ENCODE results near the gene TMEM158.
A peak's percentile ranks its signal among the peaks of the same experiment; 100 is the strongest.

TMEM158 gene

DNA sequence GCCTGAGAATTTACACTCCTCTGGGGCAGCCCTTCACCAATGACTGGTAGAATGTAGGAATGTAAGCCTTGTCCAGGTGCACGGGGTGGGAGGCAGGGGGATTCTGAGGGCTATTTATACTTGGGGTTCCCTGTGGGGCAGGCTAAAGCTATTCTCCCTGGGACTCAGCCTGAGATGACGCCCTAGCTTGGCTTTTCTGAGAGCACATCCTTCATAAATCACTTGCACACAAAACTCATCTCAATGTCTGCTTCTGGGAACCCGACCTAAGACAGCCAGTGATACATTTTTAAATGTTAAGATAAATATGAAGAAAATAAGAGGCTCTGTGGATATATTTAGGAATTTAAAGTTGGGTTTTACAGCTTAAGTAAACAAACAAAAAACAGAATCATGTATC is 16.6 kb downstream of the TMEM158 start:
- no peak for DNase-seq (ENCODE audit: low read depth in 1 of 2, low spot score in 1 of 2)
- in situ Hi-C loops (cut with HindIII; ENCODE audit: low pct_unique_long_range_greater_than_20kb, low sequenced_read_pairs) = no loop called here
- TF ChIP-seq JUND (IDR thresholded peaks at IDR 0.05; ENCODE audit: low read depth) = no peak

DNA sequence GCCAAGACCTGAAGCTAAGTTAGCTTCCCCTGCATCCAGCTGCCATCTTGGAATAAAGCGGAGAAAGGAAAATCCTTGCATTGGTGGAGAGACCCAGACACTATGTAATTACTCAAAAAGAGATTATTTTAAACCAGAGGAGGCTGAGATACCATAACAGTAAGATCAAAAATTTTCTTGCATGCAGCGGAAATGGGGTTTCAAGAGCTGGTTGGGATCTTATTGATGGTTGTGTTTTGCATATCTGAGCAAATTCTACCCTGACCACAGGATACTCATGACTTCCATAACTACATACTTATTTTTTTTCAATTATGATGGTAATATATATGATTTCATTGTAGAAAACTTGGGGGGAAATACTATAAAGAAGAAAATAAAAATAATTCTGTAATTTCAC is 17.5 kb downstream of the TMEM158 start:
- TF ChIP-seq JUND (IDR thresholded peaks at IDR 0.05; ENCODE audit: low read depth) = no peak
- in situ Hi-C loops (cut with HindIII; ENCODE audit: low pct_unique_long_range_greater_than_20kb, low sequenced_read_pairs) = no loop called here
- DNase-seq (ENCODE audit: low read depth in 1 of 2, low spot score in 1 of 2) = no peak

DNA sequence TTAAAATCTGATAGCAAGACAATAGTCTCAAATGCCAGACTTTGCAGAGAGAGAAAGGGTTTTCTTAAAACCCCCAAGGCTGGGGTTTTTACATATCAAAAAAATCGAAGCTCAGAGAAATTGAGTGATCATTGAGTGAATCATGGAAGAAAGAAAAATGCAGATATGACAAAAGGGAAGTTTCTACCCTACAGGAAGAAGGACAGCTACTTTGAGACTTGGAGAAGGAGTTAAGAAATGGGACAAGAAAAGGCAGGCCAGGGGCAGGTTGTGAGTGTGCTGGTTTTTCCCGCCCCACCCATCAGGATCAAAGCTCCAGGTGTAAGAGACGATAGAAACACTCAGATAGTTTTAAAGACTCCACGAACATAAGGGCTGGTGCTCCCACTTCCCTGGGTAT is 18.6 kb downstream of the TMEM158 start:
- no peak for TF ChIP-seq JUND (IDR thresholded peaks at IDR 0.05; ENCODE audit: low read depth)
- in situ Hi-C loops (cut with HindIII; ENCODE audit: low pct_unique_long_range_greater_than_20kb, low sequenced_read_pairs) = no loop called here
- DNase-seq (ENCODE audit: low read depth in 1 of 2, low spot score in 1 of 2) = no peak

DNA sequence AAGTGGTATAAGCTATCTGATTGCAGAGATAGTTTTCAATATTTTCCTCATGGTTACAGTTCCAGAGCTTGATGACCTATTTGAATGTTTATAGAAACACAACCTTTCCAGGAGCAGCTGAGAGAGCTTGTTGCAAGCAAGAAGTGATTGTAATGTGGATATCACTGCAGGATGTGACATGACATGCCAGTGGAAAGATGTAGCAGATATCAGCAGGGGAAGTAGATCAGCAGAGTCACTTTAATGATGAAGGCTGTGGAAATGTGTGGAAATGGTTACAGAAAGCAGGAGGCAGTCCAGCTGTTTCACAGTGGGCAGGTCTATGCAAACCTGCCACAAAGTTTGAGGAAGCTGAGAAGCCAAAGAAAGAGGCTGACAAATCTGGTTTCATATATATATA is 21.0 kb downstream of the TMEM158 start:
- in situ Hi-C loops (cut with HindIII; ENCODE audit: low pct_unique_long_range_greater_than_20kb, low sequenced_read_pairs) = no loop called here
- TF ChIP-seq JUND (IDR thresholded peaks at IDR 0.05; ENCODE audit: low read depth) = no peak
- no peak for DNase-seq (ENCODE audit: low read depth in 1 of 2, low spot score in 1 of 2)

DNA sequence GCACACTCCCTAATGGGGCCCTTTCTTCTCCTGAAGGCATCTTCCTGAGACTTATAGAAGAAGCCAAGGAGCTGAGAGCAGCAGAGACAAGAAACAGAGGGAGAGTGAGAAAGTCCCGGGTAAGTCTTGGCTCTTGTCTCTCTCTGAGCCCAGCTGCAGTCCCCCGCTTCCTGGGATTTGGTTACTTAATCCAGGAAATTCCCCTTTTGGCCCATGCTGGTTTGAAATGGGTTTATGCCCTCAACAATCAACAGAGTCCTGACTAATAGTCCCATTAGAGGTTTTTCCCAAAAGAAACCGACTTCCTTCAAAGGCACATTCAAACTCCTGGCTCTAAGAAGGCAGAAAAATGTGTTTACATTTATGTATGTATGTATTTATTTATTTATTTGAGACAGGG is 22.0 kb downstream of the TMEM158 start:
- in situ Hi-C loops (cut with HindIII; ENCODE audit: low pct_unique_long_range_greater_than_20kb, low sequenced_read_pairs) = no loop called here
- DNase-seq (ENCODE audit: low read depth in 1 of 2, low spot score in 1 of 2) = no peak
- TF ChIP-seq JUND (IDR thresholded peaks at IDR 0.05; ENCODE audit: low read depth) = no peak

DNA sequence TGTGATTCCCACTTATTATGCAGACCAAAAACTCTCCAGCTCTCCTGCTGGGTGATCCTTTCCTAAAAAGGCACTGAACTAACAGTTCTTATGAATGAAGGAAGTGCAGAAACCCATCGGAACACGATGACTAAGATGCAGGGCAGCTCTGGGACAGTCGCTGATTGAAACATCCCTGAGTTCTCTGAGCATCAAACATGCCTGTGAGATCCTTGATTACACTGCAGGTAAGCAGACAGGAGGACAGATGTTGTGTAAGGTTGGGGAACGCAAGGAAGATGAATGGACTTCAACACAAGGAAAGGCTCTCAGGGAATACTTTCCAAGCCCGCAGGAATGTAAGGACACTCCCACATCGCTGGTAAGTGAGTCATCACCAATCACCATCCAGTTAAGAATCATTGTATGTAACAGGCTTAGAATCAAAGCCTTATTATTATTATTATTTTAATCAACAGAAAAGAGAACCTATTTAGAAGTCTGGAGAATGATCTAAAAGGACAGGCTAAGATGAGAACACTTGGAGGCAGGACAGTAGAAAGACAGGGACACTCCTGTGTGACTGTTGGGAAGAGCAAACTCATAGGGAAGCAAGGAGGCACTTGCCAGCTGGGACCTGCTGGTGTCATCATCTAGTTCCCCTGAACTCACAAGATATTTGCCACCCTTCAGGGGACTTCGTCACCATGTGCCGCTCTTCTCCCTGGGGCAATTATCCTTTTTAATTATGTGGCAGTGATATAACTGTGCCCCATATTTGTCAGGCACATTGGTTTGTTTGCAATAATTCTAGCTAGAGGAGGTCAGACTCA is 26.0 kb downstream of the TMEM158 start:
- TF ChIP-seq JUND (IDR thresholded peaks at IDR 0.05; ENCODE audit: low read depth) = peak; percentile 59; the same call in 1 of the 2 replicates
- peak in 1 of 2 experiments; percentile 76 for DNase-seq (ENCODE audit: low read depth in 1 of 2, low spot score in 1 of 2)
- in situ Hi-C loops (cut with HindIII; ENCODE audit: low pct_unique_long_range_greater_than_20kb, low sequenced_read_pairs) = no loop called here

DNA sequence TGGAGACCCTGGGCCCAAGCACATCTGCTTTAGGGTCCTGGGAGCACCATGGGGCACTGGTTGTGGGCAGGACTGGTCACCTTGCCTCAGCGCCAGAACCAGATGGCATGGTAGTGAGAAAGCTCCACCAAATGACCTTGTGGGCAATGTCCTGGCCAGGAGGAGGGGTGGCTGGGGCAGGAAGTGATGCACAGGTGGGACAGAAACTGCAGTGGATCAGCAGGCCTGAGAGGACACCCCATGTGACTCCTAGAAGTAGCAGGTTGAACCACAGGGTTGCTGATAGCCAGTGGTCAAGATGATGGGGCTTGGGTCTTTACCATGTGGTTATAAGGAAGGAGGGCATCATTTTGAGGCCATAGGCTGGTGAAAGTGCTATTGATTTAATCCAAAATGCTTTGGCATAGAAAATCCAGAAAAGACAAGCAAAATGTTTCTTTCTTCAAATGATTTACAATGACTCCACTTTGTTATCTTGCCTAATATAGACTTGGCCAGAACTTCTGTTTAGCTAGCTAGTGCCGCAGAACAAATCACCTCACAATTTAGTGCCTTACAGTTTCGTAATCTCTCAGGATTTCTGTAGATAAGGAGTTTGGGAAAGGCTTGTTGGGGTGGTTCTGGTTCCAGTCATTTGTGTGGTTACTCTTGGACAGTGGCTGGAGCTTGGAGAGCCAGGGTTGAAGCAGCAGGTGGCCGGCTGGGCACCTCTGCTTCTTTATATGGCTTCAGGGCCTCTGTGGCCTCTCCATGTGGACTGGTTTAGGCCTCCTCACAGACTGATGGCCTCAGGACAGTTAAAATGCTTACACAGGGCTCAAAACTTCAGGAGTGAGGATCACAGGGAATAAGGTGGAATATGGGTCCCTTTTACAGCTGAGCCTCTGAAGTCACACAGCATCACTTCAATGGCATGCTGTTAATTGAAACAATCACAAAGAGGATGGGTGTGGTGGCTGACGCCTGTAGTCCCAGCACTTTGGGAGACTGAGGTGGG is 27.5 kb downstream of the TMEM158 start:
- in situ Hi-C loops (cut with HindIII; ENCODE audit: low pct_unique_long_range_greater_than_20kb, low sequenced_read_pairs) = no loop called here
- no peak for DNase-seq (ENCODE audit: low read depth in 1 of 2, low spot score in 1 of 2)
- TF ChIP-seq JUND (IDR thresholded peaks at IDR 0.05; ENCODE audit: low read depth) = no peak

DNA sequence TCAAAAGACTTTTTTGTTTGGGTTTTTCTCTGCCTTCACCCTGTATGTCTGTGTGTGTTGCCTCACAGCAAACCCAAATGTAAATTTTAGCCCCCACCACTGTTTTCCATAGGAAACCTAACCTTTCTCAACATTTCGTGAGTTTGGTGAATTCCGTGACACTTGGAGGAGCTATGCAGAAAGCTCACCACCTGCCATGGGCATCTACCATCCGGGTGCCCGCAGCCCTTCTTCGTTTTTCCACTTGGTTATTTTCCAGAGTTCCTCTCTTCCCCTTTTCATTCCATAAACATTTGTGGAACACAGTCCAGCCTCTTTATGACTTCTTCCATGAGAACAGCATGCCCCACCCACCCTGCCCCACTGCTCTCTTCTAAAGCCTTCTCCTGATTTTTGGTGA is 31.3 kb downstream of the TMEM158 start:
- DNase-seq (ENCODE audit: low read depth in 1 of 2, low spot score in 1 of 2) = no peak
- in situ Hi-C loops (cut with HindIII; ENCODE audit: low pct_unique_long_range_greater_than_20kb, low sequenced_read_pairs) = no loop called here
- TF ChIP-seq JUND (IDR thresholded peaks at IDR 0.05; ENCODE audit: low read depth) = no peak

DNA sequence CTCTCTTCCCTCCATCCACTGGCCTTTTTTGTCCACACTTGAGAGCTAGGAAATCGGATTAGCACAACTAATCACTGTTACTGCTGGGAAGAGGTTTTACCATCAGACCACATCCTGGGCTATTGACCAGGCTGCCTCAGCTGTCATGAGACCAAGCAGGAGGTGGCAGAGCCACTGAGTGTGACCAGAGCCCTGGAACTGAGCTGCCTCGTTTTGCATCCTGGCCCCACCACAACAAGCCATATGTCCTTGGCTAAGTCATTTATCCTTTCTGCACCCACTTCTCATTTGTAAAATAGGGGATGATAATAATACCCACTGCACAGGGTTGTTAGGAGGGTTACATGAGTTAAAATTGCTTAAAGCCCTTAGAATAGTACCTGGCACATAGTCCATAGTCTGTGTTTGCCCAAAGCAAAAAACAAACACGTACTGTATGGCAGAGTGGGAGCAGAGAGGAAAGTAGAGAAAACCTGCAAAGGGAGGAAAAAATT is 34.1 kb downstream of the TMEM158 start:
- no peak for TF ChIP-seq JUND (IDR thresholded peaks at IDR 0.05; ENCODE audit: low read depth)
- DNase-seq (ENCODE audit: low read depth in 1 of 2, low spot score in 1 of 2) = no peak
- in situ Hi-C loops (cut with HindIII; ENCODE audit: low pct_unique_long_range_greater_than_20kb, low sequenced_read_pairs) = no loop called here

DNA sequence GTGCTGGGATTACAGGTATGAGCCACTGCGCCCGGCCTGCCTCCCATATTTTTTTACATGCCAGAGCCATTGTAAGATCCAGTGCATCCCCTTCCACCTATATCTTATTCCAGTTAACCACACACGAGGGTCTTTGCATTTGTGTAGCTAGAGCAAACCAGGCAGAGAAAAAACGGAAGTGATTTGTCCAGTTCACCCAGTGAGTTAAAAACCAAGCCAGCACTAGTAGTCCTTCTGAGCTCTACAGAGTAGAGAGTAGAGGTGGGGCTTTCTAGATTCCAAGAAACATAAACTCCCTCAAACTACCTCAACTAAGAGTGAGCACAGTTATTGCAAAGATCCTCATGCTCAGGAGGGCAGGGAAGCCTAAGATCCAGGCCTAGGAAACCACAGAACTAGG is 34.7 kb downstream of the TMEM158 start:
- TF ChIP-seq JUND (IDR thresholded peaks at IDR 0.05; ENCODE audit: low read depth) = no peak
- in situ Hi-C loops (cut with HindIII; ENCODE audit: low pct_unique_long_range_greater_than_20kb, low sequenced_read_pairs) = no loop called here
- no peak for DNase-seq (ENCODE audit: low read depth in 1 of 2, low spot score in 1 of 2)

DNA sequence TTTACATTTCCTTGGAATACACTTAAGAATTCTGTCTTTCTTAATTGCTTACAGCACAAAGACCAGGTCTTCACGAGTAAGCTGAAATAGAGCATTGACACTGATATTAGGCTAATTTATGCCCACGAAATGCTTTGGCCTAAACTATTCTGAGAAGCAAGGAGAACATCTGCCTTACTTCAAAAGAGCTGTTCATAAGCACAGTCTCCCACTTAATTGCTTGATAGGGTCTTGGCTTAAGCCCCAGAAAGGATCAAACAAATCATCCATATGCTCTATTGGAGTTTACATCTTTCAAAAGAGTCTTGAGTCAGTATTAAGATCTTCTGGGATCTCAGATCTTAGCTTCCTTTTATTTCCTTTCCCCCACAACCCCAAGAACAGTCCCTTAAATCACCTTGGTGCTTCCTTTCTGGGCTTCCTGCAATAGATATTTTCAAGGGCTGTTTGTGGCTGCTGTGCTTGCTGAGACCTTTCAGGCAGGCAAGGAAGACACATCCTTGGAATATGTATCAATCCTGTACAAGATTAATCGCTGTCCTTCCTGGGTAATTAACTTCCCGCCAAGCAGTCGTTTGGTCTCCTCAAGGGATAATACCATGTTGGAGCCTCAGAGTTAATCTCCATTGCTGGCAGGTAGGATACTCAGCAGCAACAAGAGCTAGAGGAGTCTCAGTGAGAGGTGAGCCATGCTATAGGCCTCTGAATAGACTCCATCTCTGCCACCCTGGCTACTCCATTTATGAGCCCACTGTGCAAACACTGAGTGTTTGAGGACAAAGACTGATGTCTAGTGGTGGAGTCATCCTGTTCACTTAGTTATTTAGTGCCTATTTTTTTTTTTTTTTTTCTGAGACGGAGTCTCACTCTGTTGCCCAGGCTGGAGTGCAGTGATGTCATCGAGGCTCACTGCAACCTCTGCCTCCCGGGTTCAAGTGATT is 37.1 kb downstream of the TMEM158 start:
- no peak for TF ChIP-seq JUND (IDR thresholded peaks at IDR 0.05; ENCODE audit: low read depth)
- in situ Hi-C loops (cut with HindIII; ENCODE audit: low pct_unique_long_range_greater_than_20kb, low sequenced_read_pairs) = no loop called here
- DNase-seq (ENCODE audit: low read depth in 1 of 2, low spot score in 1 of 2) = no peak

DNA sequence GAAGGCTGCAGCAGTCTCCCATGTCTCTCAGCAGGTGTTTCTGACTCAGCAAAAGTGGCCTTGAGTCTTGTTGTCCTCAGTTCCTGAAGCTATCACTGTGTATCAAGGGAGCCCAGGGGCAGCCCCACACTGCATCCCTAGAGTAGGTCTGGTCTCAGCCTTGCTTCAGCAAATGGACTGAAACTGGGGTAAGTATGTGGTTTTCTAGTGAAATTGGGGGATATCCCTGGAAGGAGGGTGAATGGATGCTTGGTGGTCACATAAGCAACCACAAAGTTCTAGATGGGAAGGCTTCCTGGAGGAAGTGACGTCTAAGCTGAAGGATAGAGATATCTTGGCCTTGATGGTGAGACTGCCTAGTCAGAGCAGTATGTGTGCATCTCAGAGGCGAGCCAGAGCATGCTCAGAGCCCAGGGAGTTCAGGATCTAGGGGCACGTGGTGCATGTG is 38.4 kb downstream of the TMEM158 start:
- no peak for TF ChIP-seq JUND (IDR thresholded peaks at IDR 0.05; ENCODE audit: low read depth)
- DNase-seq (ENCODE audit: low read depth in 1 of 2, low spot score in 1 of 2) = no peak
- in situ Hi-C loops (cut with HindIII; ENCODE audit: low pct_unique_long_range_greater_than_20kb, low sequenced_read_pairs) = no loop called here

Measured in T47D (cell line).